ENCODE results near the gene CFAP46. TPM values are rescaled to one million over a fixed set of nuclear protein-coding genes. Genes with fewer than 3 reads are reported as not detected.

Gene CFAP46
- total RNA-seq, 1 experiment from 2014 or later, result 3.3 TPM

DNA sequence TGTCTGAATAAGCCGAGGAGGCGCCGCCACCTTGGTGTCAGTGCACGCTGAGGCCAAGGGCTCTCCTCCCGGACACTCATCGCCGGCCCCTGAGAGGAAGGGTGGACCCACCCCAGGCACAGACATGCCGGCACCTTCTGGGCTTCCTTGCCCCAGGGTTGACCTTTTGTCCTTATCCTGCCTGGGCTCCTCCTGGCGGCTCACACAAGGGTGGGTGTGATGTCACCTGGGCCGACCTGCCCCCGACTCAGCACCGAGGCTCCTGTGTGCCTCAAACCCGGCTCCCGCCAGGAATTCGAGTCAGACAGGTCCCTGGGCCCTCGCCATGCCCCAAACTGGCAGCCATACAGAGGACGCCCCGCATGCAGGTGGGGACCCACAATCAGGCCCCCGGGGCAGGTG, 17.7 kb upstream of the CFAP46 start (continued):
- TF ChIP-seq, protein P1, sequence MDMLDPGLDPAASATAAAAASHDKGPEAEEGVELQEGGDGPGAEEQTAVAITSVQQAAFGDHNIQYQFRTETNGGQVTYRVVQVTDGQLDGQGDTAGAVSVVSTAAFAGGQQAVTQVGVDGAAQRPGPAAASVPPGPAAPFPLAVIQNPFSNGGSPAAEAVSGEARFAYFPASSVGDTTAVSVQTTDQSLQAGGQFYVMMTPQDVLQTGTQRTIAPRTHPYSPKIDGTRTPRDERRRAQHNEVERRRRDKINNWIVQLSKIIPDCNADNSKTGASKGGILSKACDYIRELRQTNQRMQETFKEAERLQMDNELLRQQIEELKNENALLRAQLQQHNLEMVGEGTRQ (CRISPR knock-in tag; IDR thresholded peaks at IDR 0.05), result no peak
- TF ChIP-seq RORB (CRISPR knock-in tag; IDR thresholded peaks at IDR 0.05) (no peak), CREB1 (CRISPR knock-in tag; IDR thresholded peaks at IDR 0.05) (no peak), GRHL2 (CRISPR knock-in tag; IDR thresholded peaks at IDR 0.05; ENCODE audit: insufficient replicate concordance, severe bottlenecking) (no peak)
- TF ChIP-seq, protein P2, sequence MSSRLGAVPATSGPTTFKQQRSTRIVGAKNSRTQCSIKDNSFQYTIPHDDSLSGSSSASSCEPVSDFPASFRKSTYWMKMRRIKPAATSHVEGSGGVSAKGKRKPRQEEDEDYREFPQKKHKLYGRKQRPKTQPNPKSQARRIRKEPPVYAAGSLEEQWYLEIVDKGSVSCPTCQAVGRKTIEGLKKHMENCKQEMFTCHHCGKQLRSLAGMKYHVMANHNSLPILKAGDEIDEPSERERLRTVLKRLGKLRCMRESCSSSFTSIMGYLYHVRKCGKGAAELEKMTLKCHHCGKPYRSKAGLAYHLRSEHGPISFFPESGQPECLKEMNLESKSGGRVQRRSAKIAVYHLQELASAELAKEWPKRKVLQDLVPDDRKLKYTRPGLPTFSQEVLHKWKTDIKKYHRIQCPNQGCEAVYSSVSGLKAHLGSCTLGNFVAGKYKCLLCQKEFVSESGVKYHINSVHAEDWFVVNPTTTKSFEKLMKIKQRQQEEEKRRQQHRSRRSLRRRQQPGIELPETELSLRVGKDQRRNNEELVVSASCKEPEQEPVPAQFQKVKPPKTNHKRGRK (CRISPR knock-in tag; IDR thresholded peaks at IDR 0.05; ENCODE audit: borderline replicate concordance), result no peak

DNA sequence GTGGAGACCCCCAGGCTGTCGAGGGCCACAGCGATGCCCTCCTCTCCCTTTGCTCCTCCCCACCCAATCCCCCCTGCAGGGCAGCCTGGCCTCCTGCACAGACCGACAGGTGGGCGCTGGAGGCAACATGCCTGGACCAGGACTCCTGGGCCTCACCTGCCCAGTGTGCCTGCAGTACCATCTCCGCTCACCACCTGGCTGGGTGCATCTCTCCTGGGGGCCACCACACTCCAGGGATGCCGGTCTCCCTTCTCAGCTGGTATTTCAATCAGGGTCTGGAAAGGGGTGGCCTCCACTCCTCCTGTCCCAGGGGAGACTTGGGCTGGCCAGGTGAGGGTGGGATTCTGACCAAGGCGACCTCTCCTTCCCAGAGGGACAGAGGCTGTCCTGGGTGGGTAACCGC, 17.2 kb upstream of the CFAP46 start:
- no peak overlapping the region for H3K27ac Mint-ChIP-seq
- no peaks in the 10 kb centered on the region for H3K9me3 Mint-ChIP-seq
- H3K36me3 Mint-ChIP-seq, result no peaks in the 10 kb centered on the region
- DNase-seq (ENCODE audit: low spot score), result no peak
- POLR2A ChIA-PET, result no interaction called here
- no peak for ATAC-seq
- no peak overlapping the region for H3K4me3 Mint-ChIP-seq
- H3K27me3 Mint-ChIP-seq (ENCODE audit: low read depth), result no peaks in the 10 kb centered on the region
- TF ChIP-seq, protein P3, sequence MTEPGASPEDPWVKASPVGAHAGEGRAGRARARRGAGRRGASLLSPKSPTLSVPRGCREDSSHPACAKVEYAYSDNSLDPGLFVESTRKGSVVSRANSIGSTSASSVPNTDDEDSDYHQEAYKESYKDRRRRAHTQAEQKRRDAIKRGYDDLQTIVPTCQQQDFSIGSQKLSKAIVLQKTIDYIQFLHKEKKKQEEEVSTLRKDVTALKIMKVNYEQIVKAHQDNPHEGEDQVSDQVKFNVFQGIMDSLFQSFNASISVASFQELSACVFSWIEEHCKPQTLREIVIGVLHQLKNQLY (CRISPR knock-in tag; IDR thresholded peaks at IDR 0.05), result no peak
- no peak for TF ChIP-seq ZNF219 (CRISPR knock-in tag; IDR thresholded peaks at IDR 0.05; ENCODE audit: borderline replicate concordance)
- TF ChIP-seq, protein P4, sequence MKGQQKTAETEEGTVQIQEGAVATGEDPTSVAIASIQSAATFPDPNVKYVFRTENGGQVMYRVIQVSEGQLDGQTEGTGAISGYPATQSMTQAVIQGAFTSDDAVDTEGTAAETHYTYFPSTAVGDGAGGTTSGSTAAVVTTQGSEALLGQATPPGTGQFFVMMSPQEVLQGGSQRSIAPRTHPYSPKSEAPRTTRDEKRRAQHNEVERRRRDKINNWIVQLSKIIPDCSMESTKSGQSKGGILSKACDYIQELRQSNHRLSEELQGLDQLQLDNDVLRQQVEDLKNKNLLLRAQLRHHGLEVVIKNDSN (CRISPR knock-in tag; IDR thresholded peaks at IDR 0.05), result no peak
- TF ChIP-seq, protein P5, sequence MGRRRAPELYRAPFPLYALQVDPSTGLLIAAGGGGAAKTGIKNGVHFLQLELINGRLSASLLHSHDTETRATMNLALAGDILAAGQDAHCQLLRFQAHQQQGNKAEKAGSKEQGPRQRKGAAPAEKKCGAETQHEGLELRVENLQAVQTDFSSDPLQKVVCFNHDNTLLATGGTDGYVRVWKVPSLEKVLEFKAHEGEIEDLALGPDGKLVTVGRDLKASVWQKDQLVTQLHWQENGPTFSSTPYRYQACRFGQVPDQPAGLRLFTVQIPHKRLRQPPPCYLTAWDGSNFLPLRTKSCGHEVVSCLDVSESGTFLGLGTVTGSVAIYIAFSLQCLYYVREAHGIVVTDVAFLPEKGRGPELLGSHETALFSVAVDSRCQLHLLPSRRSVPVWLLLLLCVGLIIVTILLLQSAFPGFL (CRISPR knock-in tag; IDR thresholded peaks at IDR 0.05; ENCODE audit: borderline replicate concordance), result no peak
- TF ChIP-seq, protein P6, sequence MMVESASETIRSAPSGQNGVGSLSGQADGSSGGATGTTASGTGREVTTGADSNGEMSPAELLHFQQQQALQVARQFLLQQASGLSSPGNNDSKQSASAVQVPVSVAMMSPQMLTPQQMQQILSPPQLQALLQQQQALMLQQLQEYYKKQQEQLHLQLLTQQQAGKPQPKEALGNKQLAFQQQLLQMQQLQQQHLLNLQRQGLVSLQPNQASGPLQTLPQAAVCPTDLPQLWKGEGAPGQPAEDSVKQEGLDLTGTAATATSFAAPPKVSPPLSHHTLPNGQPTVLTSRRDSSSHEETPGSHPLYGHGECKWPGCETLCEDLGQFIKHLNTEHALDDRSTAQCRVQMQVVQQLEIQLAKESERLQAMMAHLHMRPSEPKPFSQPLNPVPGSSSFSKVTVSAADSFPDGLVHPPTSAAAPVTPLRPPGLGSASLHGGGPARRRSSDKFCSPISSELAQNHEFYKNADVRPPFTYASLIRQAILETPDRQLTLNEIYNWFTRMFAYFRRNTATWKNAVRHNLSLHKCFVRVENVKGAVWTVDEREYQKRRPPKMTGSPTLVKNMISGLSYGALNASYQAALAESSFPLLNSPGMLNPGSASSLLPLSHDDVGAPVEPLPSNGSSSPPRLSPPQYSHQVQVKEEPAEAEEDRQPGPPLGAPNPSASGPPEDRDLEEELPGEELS (CRISPR knock-in tag; IDR thresholded peaks at IDR 0.05), result no peak
- no peak for TF ChIP-seq TCF7 (CRISPR knock-in tag; IDR thresholded peaks at IDR 0.05; ENCODE audit: low read depth)
- no peak for TF ChIP-seq TP53 (CRISPR knock-in tag; IDR thresholded peaks at IDR 0.05)
- TF ChIP-seq OVOL2 (CRISPR knock-in tag; IDR thresholded peaks at IDR 0.05; ENCODE audit: borderline replicate concordance), result no peak
- TF ChIP-seq CREM (CRISPR knock-in tag; IDR thresholded peaks at IDR 0.05), result no peak
- TF ChIP-seq RORB (CRISPR knock-in tag; IDR thresholded peaks at IDR 0.05), result no peak
- no peak for TF ChIP-seq ATF1 (CRISPR knock-in tag; IDR thresholded peaks at IDR 0.05)
- TF ChIP-seq SP1 (CRISPR knock-in tag; conservative IDR thresholded peaks at IDR 0.05), result no peak
- TF ChIP-seq TEAD4 (CRISPR knock-in tag; IDR thresholded peaks at IDR 0.05), result no peak
- TF ChIP-seq, protein P7, sequence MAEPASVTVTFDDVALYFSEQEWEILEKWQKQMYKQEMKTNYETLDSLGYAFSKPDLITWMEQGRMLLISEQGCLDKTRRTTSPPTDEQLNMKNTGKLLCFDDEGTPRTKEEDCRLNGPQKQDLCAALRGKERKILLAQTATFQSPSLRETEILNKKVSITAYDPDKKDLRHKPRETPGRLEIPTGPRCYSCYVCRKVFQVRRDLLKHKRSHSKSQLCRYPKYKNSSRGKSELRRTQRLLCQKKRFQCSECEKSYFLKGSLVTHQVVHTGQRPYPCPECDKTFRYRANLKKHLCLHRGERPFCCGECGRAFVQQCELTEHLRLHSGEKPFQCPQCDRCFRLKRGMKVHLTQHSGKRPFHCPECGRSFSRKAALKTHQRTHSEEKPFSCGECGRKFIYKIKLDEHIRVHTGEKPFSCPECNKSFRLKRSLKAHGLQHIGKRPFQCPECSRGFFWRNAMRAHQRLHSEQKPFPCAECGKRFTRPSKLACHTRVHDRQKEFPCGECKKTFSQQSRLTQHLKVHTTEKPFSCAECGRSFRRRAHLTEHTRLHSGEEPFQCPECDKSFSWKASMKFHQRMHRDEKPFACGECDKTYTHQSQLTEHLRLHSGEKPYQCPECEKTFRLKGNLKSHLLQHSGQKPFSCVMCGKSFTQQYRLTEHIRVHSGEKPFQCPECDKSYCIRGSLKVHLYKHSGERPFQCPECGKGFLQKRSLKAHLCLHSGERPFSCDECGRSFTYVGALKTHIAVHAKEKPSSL (CRISPR knock-in tag; conservative IDR thresholded peaks at IDR 0.05), result no peak
- TF ChIP-seq ETV6 (CRISPR knock-in tag; IDR thresholded peaks at IDR 0.05), result no peak
- TF ChIP-seq, protein P8, sequence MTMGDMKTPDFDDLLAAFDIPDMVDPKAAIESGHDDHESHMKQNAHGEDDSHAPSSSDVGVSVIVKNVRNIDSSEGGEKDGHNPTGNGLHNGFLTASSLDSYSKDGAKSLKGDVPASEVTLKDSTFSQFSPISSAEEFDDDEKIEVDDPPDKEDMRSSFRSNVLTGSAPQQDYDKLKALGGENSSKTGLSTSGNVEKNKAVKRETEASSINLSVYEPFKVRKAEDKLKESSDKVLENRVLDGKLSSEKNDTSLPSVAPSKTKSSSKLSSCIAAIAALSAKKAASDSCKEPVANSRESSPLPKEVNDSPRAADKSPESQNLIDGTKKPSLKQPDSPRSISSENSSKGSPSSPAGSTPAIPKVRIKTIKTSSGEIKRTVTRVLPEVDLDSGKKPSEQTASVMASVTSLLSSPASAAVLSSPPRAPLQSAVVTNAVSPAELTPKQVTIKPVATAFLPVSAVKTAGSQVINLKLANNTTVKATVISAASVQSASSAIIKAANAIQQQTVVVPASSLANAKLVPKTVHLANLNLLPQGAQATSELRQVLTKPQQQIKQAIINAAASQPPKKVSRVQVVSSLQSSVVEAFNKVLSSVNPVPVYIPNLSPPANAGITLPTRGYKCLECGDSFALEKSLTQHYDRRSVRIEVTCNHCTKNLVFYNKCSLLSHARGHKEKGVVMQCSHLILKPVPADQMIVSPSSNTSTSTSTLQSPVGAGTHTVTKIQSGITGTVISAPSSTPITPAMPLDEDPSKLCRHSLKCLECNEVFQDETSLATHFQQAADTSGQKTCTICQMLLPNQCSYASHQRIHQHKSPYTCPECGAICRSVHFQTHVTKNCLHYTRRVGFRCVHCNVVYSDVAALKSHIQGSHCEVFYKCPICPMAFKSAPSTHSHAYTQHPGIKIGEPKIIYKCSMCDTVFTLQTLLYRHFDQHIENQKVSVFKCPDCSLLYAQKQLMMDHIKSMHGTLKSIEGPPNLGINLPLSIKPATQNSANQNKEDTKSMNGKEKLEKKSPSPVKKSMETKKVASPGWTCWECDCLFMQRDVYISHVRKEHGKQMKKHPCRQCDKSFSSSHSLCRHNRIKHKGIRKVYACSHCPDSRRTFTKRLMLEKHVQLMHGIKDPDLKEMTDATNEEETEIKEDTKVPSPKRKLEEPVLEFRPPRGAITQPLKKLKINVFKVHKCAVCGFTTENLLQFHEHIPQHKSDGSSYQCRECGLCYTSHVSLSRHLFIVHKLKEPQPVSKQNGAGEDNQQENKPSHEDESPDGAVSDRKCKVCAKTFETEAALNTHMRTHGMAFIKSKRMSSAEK (CRISPR knock-in tag; IDR thresholded peaks at IDR 0.05; ENCODE audit: borderline replicate concordance), result no peak
- TF ChIP-seq ELF4 (CRISPR knock-in tag; IDR thresholded peaks at IDR 0.05; ENCODE audit: low read depth), result no peak
- TF ChIP-seq CBFB (CRISPR knock-in tag; IDR thresholded peaks at IDR 0.05; ENCODE audit: low read depth), result no peak
- H3K4me1 Mint-ChIP-seq, result peaks cover 16% of the 10 kb centered on the region
- CTCF ChIA-PET, result interaction anchor here (1.0 kb wide), 1 partner anchor 9 kb away, joined by 3 read pairs; no protein-coding TSS in a partner anchor
